OCI-LY7 (cell line): ENCODE measurements around the gene ZNF678. TPM values are rescaled to one million over a fixed set of nuclear protein-coding genes. Genes with fewer than 3 reads are reported as not detected.

Experiments
- BruUV-seq: library from RNA; stranded (reverse); fragments of 400-500 nt; replicated peaks from 2 replicates; lab custom pipeline; 2021; lab: Mats Ljungman, UMichigan
- CTCF ChIA-PET: fragments of 300-600 bp; sonication (Branson Sonifier 250); formaldehyde crosslinking; loops from one replicate; lab custom pipeline; 2022; ENCODE audit warnings: antibody characterized with exemption; ENCODE audit not compliant: unreplicated experiment; lab: Charles Lee
- POLR2A ChIA-PET: fragments of 300-600 bp; sonication (Branson Sonifier 250); formaldehyde crosslinking; loops from one replicate; lab custom pipeline; 2022; ENCODE audit warnings: antibody characterized with exemption; lab: Charles Lee
- DNase-seq: peaks from one replicate; pipeline ENCODE4 v3.0.0-alpha.2; 2015; ENCODE audit warnings: low spot score
- H2AFZ ChIP-seq: fragments of 200-600 bp; sonication (generic), shearing (Covaris generic); 2 replicates; pipeline ENCODE4 v1.6.1; 2014; ENCODE audit warnings: mild to moderate bottlenecking, antibody characterized with exemption, low read length, moderate library complexity
- H3K27ac ChIP-seq: fragments of 200-600 bp; sonication (generic); 2 replicates; pipeline ENCODE4 v1.5.1; 2014; ENCODE audit warnings: mixed run types, low read depth, mild to moderate bottlenecking, moderate library complexity, low read length, inconsistent platforms; ENCODE audit not compliant: poor library complexity, severe bottlenecking
- H3K36me3 ChIP-seq: fragments of 200-600 bp; sonication (generic); 2 replicates; pipeline ENCODE4 v1.6.1; 2014; ENCODE audit warnings: mild to moderate bottlenecking, antibody characterized with exemption, low read length, moderate library complexity, mixed read lengths; ENCODE audit not compliant: insufficient read depth
- H3K4me1 ChIP-seq: fragments of 200-600 bp; sonication (generic); 2 replicates; pipeline ENCODE4 v1.5.1; 2014; ENCODE audit warnings: mild to moderate bottlenecking, low read length; ENCODE audit not compliant: insufficient read depth, poor library complexity, severe bottlenecking
- H3K4me2 ChIP-seq: fragments of 200-600 bp; sonication (generic); 2 replicates; pipeline ENCODE4 v1.6.1; 2014; ENCODE audit warnings: mild to moderate bottlenecking, low read length
- H3K4me3 ChIP-seq: fragments of 200-600 bp; sonication (generic); 2 replicates; pipeline ENCODE4 v1.5.1; 2014; ENCODE audit warnings: mild to moderate bottlenecking, low read depth, low read length; ENCODE audit not compliant: poor library complexity, severe bottlenecking
- H3K79me2 ChIP-seq: fragments of 200-600 bp; sonication (generic); 2 replicates; pipeline ENCODE4 v1.6.1; 2016; ENCODE audit warnings: low read depth, mild to moderate bottlenecking, low read length, moderate library complexity, mixed read lengths; ENCODE audit not compliant: insufficient read depth
- H3K9me2 ChIP-seq: fragments of 200-600 bp; sonication (generic); 2 replicates; pipeline ENCODE4 v1.6.1; 2016; ENCODE audit warnings: mild to moderate bottlenecking, low read length, mixed read lengths; ENCODE audit not compliant: insufficient read depth
- H3K9me3 ChIP-seq: fragments of 200-600 bp; sonication (generic); 2 replicates; pipeline ENCODE4 v1.6.1; 2014; ENCODE audit warnings: mild to moderate bottlenecking, mixed run types, low read length, mixed read lengths
- H4K20me1 ChIP-seq: fragments of 200-600 bp; sonication (generic); 2 replicates; pipeline ENCODE4 v1.6.1; 2014; ENCODE audit warnings: mild to moderate bottlenecking, antibody characterized with exemption, low read length, moderate library complexity, mixed read lengths; ENCODE audit not compliant: insufficient read depth
- CTCF ChIP-seq: fragments of 200-600 bp; sonication (generic); conservative IDR thresholded peaks from 2 replicates; pipeline ENCODE4 v1.5.1; 2014; ENCODE audit warnings: mild to moderate bottlenecking, antibody characterized with exemption, low read length, moderate library complexity, mixed read lengths
- EZH2phosphoT487 ChIP-seq: fragments of 200-600 bp; sonication (generic); IDR thresholded peaks from 2 replicates; pipeline ENCODE4 v1.6.1; 2018; ENCODE audit warnings: low read depth, borderline replicate concordance, mild to moderate bottlenecking, mixed run types, antibody characterized with exemption, low read length, moderate library complexity, mixed read lengths
- intact Hi-C: fragments of 100-400 bp; cut with micrococcal nuclease; formaldehyde crosslinking; loops from one replicate; pipeline ENCODE4 v1.10.0; 2022; ENCODE audit not compliant: unreplicated experiment
- total RNA-seq, 2 experiments: library from RNA; depleted of rRNA in 1 of 2; stranded (reverse); fragments of >200 nt in 1 of 2; shearing (Covaris generic) in 1 of 2; gene quantifications; 2 replicates each; pipeline ENCODE4 v1.2.3, GENCODE V29; 2014 to 2022

The ZNF678 gene
- total RNA-seq, 2 experiments from 2014 or later, result 19.7 to 23.9 TPM

- H4K20me1 ChIP-seq, result no peaks in the 10 kb centered on the region
- ChIA-PET POLR2A (interaction anchor here (3.4 kb wide), 1 partner anchor 11 kb away, joined by 15 read pairs; the partner anchor contains the start of gene ZNF678), CTCF (no interaction called here)
- peaks cover 97% of the 10 kb centered on the region for H3K79me2 ChIP-seq
- H3K4me2 ChIP-seq, result no peak overlapping the region
- no peak overlapping the region for H3K27ac ChIP-seq
- no peaks in the 10 kb centered on the region for H3K4me1 ChIP-seq
- TF ChIP-seq CTCF (no peak), EZH2phosphoT487 (no peak)
- H3K4me3 ChIP-seq, result no peak overlapping the region
- peaks cover 18% of the 10 kb centered on the region for H3K36me3 ChIP-seq
- intact Hi-C loops, result no loop called here
- no peak overlapping the region for H2AFZ ChIP-seq
- no TSS peak for BruUV-seq
- H3K9me2 ChIP-seq, result no peaks in the 10 kb centered on the region
- H3K9me3 ChIP-seq, result peaks cover 67% of the 10 kb centered on the region
- no peak for DNase-seq
These were observed 11.6 kb downstream of the ZNF678 start for GRCh38 chr1:227574926-227575325.

- no peak overlapping the region for H3K4me2 ChIP-seq
- peaks cover 61% of the 10 kb centered on the region for H3K9me3 ChIP-seq
- peaks cover 88% of the 10 kb centered on the region for H3K79me2 ChIP-seq
- ChIA-PET POLR2A (interaction anchor here (0.7 kb wide), 2 partner anchors 12 to 857 kb away, joined by 3 to 4 read pairs; no protein-coding TSS in a partner anchor), CTCF (no interaction called here)
- intact Hi-C loops, result no loop called here
- no peak overlapping the region for H3K27ac ChIP-seq
- no TSS peak for BruUV-seq
- peaks cover 17% of the 10 kb centered on the region for H3K36me3 ChIP-seq
- no peaks in the 10 kb centered on the region for H3K9me2 ChIP-seq
- H3K4me1 ChIP-seq, result no peaks in the 10 kb centered on the region
- no peak for DNase-seq
- H3K4me3 ChIP-seq, result no peak overlapping the region
- H2AFZ ChIP-seq, result no peak overlapping the region
- no peaks in the 10 kb centered on the region for H4K20me1 ChIP-seq
- no peak for TF ChIP-seq CTCF
- TF ChIP-seq EZH2phosphoT487, result no peak
These were observed 12.8 kb downstream of the ZNF678 start for GRCh38 chr1:227576189-227576588.

- CTCF ChIA-PET, result no interaction called here
- TF ChIP-seq EZH2phosphoT487 (no peak), CTCF (no peak)
- no peak overlapping the region for H3K27ac ChIP-seq
- H3K79me2 ChIP-seq, result peaks cover 91% of the 10 kb centered on the region
- no peak for DNase-seq
- no TSS peak for BruUV-seq
- H2AFZ ChIP-seq, result no peak overlapping the region
- H3K4me1 ChIP-seq, result no peaks in the 10 kb centered on the region
- H3K4me3 ChIP-seq, result no peak overlapping the region
- H4K20me1 ChIP-seq, result no peaks in the 10 kb centered on the region
- no peak overlapping the region for H3K4me2 ChIP-seq
- POLR2A ChIA-PET, result interaction anchor here (1.0 to 1.1 kb wide), 2 partner anchors 14 to 17 kb away, joined by 3 to 5 read pairs; partner anchors contain the start of gene ZNF678
- no peaks in the 10 kb centered on the region for H3K9me2 ChIP-seq
- H3K36me3 ChIP-seq, result peaks cover 10% of the 10 kb centered on the region
- H3K9me3 ChIP-seq, result peaks cover 53% of the 10 kb centered on the region
- intact Hi-C loops, result no loop called here
These were observed 14.1 kb downstream of the ZNF678 start for GRCh38 chr1:227577500-227577899.
